Neural cell (in vitro differentiated cells): ENCODE results near the gene LCP1.

Experiments
- CTCF ChIP-seq: fragments of 450-650 bp; IDR thresholded peaks from 2 replicates; pipeline ENCODE4 v1.5.1; 2014; ENCODE audit warnings: antibody characterized with exemption, mild to moderate bottlenecking, moderate library complexity; ENCODE audit not compliant: poor library complexity, severe bottlenecking
- EP300 ChIP-seq: fragments of 450-650 bp; conservative IDR thresholded peaks from 2 replicates; pipeline ENCODE4 v1.6.1; 2014; ENCODE audit warnings: antibody characterized with exemption, mild to moderate bottlenecking, moderate library complexity; ENCODE audit not compliant: poor library complexity, severe bottlenecking
- EZH2 ChIP-seq: fragments of 200-600, 300-800 bp; shearing (Covaris generic), sonication (generic); IDR thresholded peaks from 2 replicates; pipeline ENCODE4 v1.6.1; 2014; ENCODE audit warnings: antibody characterized with exemption, low read length, borderline replicate concordance, mild to moderate bottlenecking; ENCODE audit not compliant: insufficient read depth, poor library complexity, severe bottlenecking
- MXI1 ChIP-seq: fragments of 450-650 bp; conservative IDR thresholded peaks from 2 replicates; pipeline ENCODE4 v1.6.1; 2014; ENCODE audit warnings: antibody characterized with exemption, mild to moderate bottlenecking; ENCODE audit not compliant: poor library complexity, severe bottlenecking
- POLR2AphosphoS5 ChIP-seq: IDR thresholded peaks from 2 replicates; pipeline ENCODE4 v1.6.1; 2012
- RAD21 ChIP-seq: fragments of 450-650 bp; conservative IDR thresholded peaks from 2 replicates; pipeline ENCODE4 v1.6.1; 2014; ENCODE audit warnings: antibody characterized with exemption, mild to moderate bottlenecking, moderate library complexity
- REST ChIP-seq: IDR thresholded peaks from 2 replicates; pipeline ENCODE4 v1.6.1; 2012; ENCODE audit warnings: borderline replicate concordance
- SMC3 ChIP-seq: fragments of 450-650 bp; conservative IDR thresholded peaks from 2 replicates; pipeline ENCODE4 v1.6.1; 2014; ENCODE audit warnings: antibody characterized with exemption, mild to moderate bottlenecking, moderate library complexity; ENCODE audit not compliant: poor library complexity

DNA sequence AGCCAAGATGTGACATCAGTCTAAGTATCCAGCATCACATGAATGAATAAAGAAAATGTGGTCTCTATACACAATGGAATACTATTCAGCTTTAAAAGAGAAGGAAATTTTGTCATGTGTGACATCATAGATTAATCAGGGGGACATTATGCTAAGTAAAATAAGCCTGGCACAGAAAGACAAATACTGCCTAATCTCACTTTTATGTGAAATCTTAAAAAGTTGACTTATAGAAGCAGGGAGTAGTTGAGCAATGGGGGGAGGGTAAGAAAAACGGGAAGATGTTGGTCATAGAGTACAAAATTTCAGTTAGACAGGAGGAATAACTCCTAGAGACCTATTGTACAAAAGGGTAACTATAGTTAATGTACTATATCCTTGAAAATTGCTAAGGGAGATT, 10.4 kb upstream of the LCP1 start:
- TF ChIP-seq CTCF: no peak
- no peak for TF ChIP-seq SMC3
- no peak for TF ChIP-seq POLR2AphosphoS5
- no peak for TF ChIP-seq EZH2
- no peak for TF ChIP-seq EP300
- no peak for TF ChIP-seq MXI1
- no peak for TF ChIP-seq RAD21
- no peak for TF ChIP-seq REST
